CD4-positive, CD25-positive, alpha-beta regulatory T cell (primary cell): Measurements from ENCODE around the gene TEDDM1. TPM values are rescaled to one million over a fixed set of nuclear protein-coding genes. Genes with fewer than 3 reads are reported as not detected.

ENCODE experiments used
- ATAC-seq, 2 donors: fragments of 150-1000 bp; cut with Tn5 transposase; one replicate each; pipeline ENCODE4 v1.10.0; 2021; ENCODE audit warnings: low read depth in 2 of 2, moderate number of reproducible peaks in 2 of 2, moderate library complexity in 1 of 2
- DNase-seq, 3 donors: peaks; one replicate each; pipeline versions ENCODE4 v3.0.0 to v3.0.0-alpha.2; 2012 to 2022; ENCODE audit warnings: mixed read lengths in 1 of 3
- H3K27ac ChIP-seq: one replicate; pipeline ENCODE4 v1.7.0; 2013; ENCODE audit warnings: mild to moderate bottlenecking, low read length; ENCODE audit not compliant: insufficient read depth, poor library complexity, severe bottlenecking
- H3K27me3 ChIP-seq: one replicate; pipeline ENCODE4 v1.7.0; 2013; ENCODE audit warnings: low read length; ENCODE audit not compliant: control insufficient read depth, insufficient read depth
- H3K36me3 ChIP-seq: one replicate; pipeline ENCODE4 v1.7.0; 2013; ENCODE audit warnings: mild to moderate bottlenecking, low read length, moderate library complexity; ENCODE audit not compliant: control insufficient read depth, insufficient read depth
- H3K4me1 ChIP-seq: 2 replicates; pipeline ENCODE4 v1.7.0; 2013; ENCODE audit warnings: mild to moderate bottlenecking, low read length; ENCODE audit not compliant: insufficient read depth, control insufficient read depth, poor library complexity, severe bottlenecking
- H3K4me3 ChIP-seq: one replicate; pipeline ENCODE4 v1.7.0; 2013; ENCODE audit warnings: low read depth, mild to moderate bottlenecking, low read length, moderate library complexity
- H3K9me3 ChIP-seq, 2 experiments: 1 replicate in 1 of 2; 2 replicates in 1 of 2; pipeline ENCODE4 v1.7.0; 2013; ENCODE audit warnings: low read length in 2 of 2, mild to moderate bottlenecking in 1 of 2, moderate library complexity in 1 of 2; ENCODE audit not compliant: control insufficient read depth in 2 of 2
- H3K27ac Mint-ChIP-seq, 3 donors: one replicate each; pipeline ENCODE4 v1.8.0; 2020 to 2022; ENCODE audit warnings: mild to moderate bottlenecking in 3 of 3, mixed read lengths in 3 of 3, moderate library complexity in 2 of 3
- H3K27me3 Mint-ChIP-seq: one replicate; pipeline ENCODE4 v1.8.0; 2022; ENCODE audit warnings: mild to moderate bottlenecking, mixed read lengths
- H3K36me3 Mint-ChIP-seq: one replicate; pipeline ENCODE4 v1.8.0; 2020; ENCODE audit warnings: mixed read lengths
- H3K4me1 Mint-ChIP-seq, 4 donors: one replicate each; pipeline ENCODE4 v1.8.0; 2020 to 2022; ENCODE audit warnings: mixed read lengths in 4 of 4, mild to moderate bottlenecking in 1 of 4
- H3K4me3 Mint-ChIP-seq, 4 donors: one replicate each; pipeline ENCODE4 v1.8.0; 2020 to 2022; ENCODE audit warnings: mild to moderate bottlenecking in 4 of 4, mixed read lengths in 4 of 4, moderate library complexity in 3 of 4
- H3K9me3 Mint-ChIP-seq, 7 donors: one replicate each; pipeline ENCODE4 v1.8.0; 2020 to 2022; ENCODE audit warnings: mixed read lengths in 7 of 7, mild to moderate bottlenecking in 3 of 7, moderate library complexity in 2 of 7
- polyA plus RNA-seq, 4 donors: library from polyadenylated mRNA; unstranded; fragments of 300-500 nt; fragmentation: Illumina TruSeq; gene quantifications; one replicate each; pipeline ENCODE4 v1.2.3, GENCODE V29; 2021
- total RNA-seq: library from RNA; stranded (reverse); gene quantifications from one replicate; pipeline ENCODE4 v1.2.3, GENCODE V29; 2022

The TEDDM1 gene
- total and polyA plus RNA-seq, 5 donors from 2014 or later: 0.08 TPM; not detected in 4

GRCh38 chr1:182357171-182357570 lies 43.3 kb downstream of the TEDDM1 start:
- Mint-ChIP-seq H3K9me3 (peaks cover 0 to 2% (median 0%) of the 10 kb centered on the region in 7 donors), H3K4me3 (no peak overlapping the region), H3K4me1 (no peaks in the 10 kb centered on the region), H3K27me3 (peaks cover 16% of the 10 kb centered on the region), H3K27ac (no peak overlapping the region), H3K36me3 (no peaks in the 10 kb centered on the region)
- no peak overlapping the region for H3K4me3 ChIP-seq
- no peaks in the 10 kb centered on the region for H3K9me3 ChIP-seq
- no peak overlapping the region for H3K27ac ChIP-seq
- DNase-seq (no peak), ATAC-seq (no peak)
- no peaks in the 10 kb centered on the region for H3K4me1 ChIP-seq
- H3K27me3 ChIP-seq: no peaks in the 10 kb centered on the region
- H3K36me3 ChIP-seq: no peaks in the 10 kb centered on the region

- Histone ChIP-seq H3K9me3 (no peaks in the 10 kb centered on the region), H3K4me3 (no peak overlapping the region), H3K4me1 (no peaks in the 10 kb centered on the region), H3K36me3 (no peaks in the 10 kb centered on the region), H3K27me3 (no peaks in the 10 kb centered on the region), H3K27ac (no peak overlapping the region)
- Mint-ChIP-seq H3K27me3 (peaks cover 21% of the 10 kb centered on the region), H3K9me3 (peaks cover 0 to 2% (median 0%) of the 10 kb centered on the region in 7 donors), H3K27ac (no peak overlapping the region), H3K36me3 (no peaks in the 10 kb centered on the region), H3K4me1 (no peaks in the 10 kb centered on the region), H3K4me3 (no peak overlapping the region)
- no peak for ATAC-seq
- no peak for DNase-seq
These were observed 44.8 kb downstream of the TEDDM1 start for GRCh38 chr1:182355723-182356098.

GRCh38 chr1:182351790-182352364 lies 48.6 kb downstream of the TEDDM1 start:
- H3K9me3 ChIP-seq: no peaks in the 10 kb centered on the region
- Mint-ChIP-seq H3K27ac (no peak overlapping the region), H3K36me3 (no peaks in the 10 kb centered on the region), H3K27me3 (peaks cover 12% of the 10 kb centered on the region), H3K4me3 (no peak overlapping the region), H3K4me1 (no peaks in the 10 kb centered on the region), H3K9me3 (no peaks in the 10 kb centered on the region)
- H3K27me3 ChIP-seq: no peaks in the 10 kb centered on the region
- no peaks in the 10 kb centered on the region for H3K4me1 ChIP-seq
- no peak overlapping the region for H3K4me3 ChIP-seq
- no peaks in the 10 kb centered on the region for H3K36me3 ChIP-seq
- H3K27ac ChIP-seq: no peak overlapping the region
- no peak for ATAC-seq
- no peak for DNase-seq

- H3K4me3 Mint-ChIP-seq: no peak overlapping the region
- H3K9me3 ChIP-seq: no peaks in the 10 kb centered on the region
- H3K4me1 Mint-ChIP-seq: no peaks in the 10 kb centered on the region
- H3K4me1 ChIP-seq: no peaks in the 10 kb centered on the region
- no peak overlapping the region for H3K27ac Mint-ChIP-seq
- H3K9me3 Mint-ChIP-seq: no peaks in the 10 kb centered on the region
- no peaks in the 10 kb centered on the region for H3K36me3 ChIP-seq
- H3K36me3 Mint-ChIP-seq: no peaks in the 10 kb centered on the region
- peaks cover 9% of the 10 kb centered on the region for H3K27me3 Mint-ChIP-seq
- H3K27me3 ChIP-seq: no peaks in the 10 kb centered on the region
- ATAC-seq (no peak), DNase-seq (no peak)
- H3K4me3 ChIP-seq: no peak overlapping the region
- H3K27ac ChIP-seq: no peak overlapping the region
These were observed 49.6 kb downstream of the TEDDM1 start for GRCh38 chr1:182350839-182351238.

GRCh38 chr1:182348961-182349747 lies 51.3 kb downstream of the TEDDM1 start:
- DNase-seq: no peak
- H3K27ac Mint-ChIP-seq: no peak overlapping the region
- peaks cover 9% of the 10 kb centered on the region for H3K27me3 Mint-ChIP-seq

More at GRCh38 chr1:182348961-182349747, 51.3 kb downstream of the TEDDM1 start:
- H3K36me3 ChIP-seq: no peaks in the 10 kb centered on the region
- Mint-ChIP-seq H3K36me3 (no peaks in the 10 kb centered on the region), H3K9me3 (no peaks in the 10 kb centered on the region), H3K4me1 (no peaks in the 10 kb centered on the region), H3K4me3 (no peak overlapping the region)
- H3K9me3 ChIP-seq: no peaks in the 10 kb centered on the region
- ATAC-seq: no peak
- H3K4me3 ChIP-seq: no peak overlapping the region
- H3K27ac ChIP-seq: no peak overlapping the region
- no peaks in the 10 kb centered on the region for H3K27me3 ChIP-seq
- H3K4me1 ChIP-seq: no peaks in the 10 kb centered on the region

Other genes starting within 250 kb of the TEDDM1 start
- 69.5 TPM for gene GLUL, start 8.9 kb downstream of the TEDDM1 start, total RNA-seq
- gene GLUL, start 8.9 kb downstream of the TEDDM1 start, polyA plus RNA-seq: 10 to 100 TPM; 27.3 to 52.5 (median 40.8) TPM
- not detected for gene RGSL1, start 49.5 kb upstream of the TEDDM1 start, total RNA-seq
- gene RGSL1, start 49.5 kb upstream of the TEDDM1 start, polyA plus RNA-seq: not detected
- gene RNASEL, start 188.6 kb upstream of the TEDDM1 start, total RNA-seq: 9.1 TPM
- 10 to 100 TPM in 2 of 4 donors, 1 to 10 TPM in 2; 6.2 to 10.5 (median 9.0) TPM for gene RNASEL, start 188.6 kb upstream of the TEDDM1 start, polyA plus RNA-seq
- gene RGS16, start 203.7 kb upstream of the TEDDM1 start, total RNA-seq: 16.6 TPM
- 1 to 10 TPM in 1 of 4 donors, under 1 TPM in 3; 0.34 to 1.2 (median 0.46) TPM for gene RGS16, start 203.7 kb upstream of the TEDDM1 start, polyA plus RNA-seq